Measurements from ENCODE around the gene ABCF3.

The ABCF3 gene

GRCh38 chr3:184188080-184188479 is 2.1 kb downstream of the ABCF3 start:
- DNase-seq, result no peak

- no peak for DNase-seq
These were observed 3.4 kb downstream of the ABCF3 start for GRCh38 chr3:184189421-184189820.

- DNase-seq, result no peak
These were observed 6.9 kb downstream of the ABCF3 start for GRCh38 chr3:184192889-184193288.

GRCh38 chr3:184193991-184194539 is 8.1 kb downstream of the ABCF3 start:
- no peak for DNase-seq

GRCh38 chr3:184196536-184196935 is 10.5 kb downstream of the ABCF3 start:
- peak; percentile 30 for DNase-seq

- DNase-seq, result no peak
These were observed 12.5 kb downstream of the ABCF3 start for GRCh38 chr3:184198509-184198908.

GRCh38 chr3:184200825-184201224 is 14.8 kb downstream of the ABCF3 start:
- no peak for DNase-seq

- DNase-seq, result no peak
These were observed 17.5 kb downstream of the ABCF3 start for GRCh38 chr3:184203526-184203925.

GRCh38 chr3:184209146-184209923 is 23.3 kb downstream of the ABCF3 start:
- no peak for DNase-seq

- no peak for DNase-seq
These were observed 25.3 kb downstream of the ABCF3 start for GRCh38 chr3:184211297-184211696.

GRCh38 chr3:184211718-184212117 is 25.7 kb downstream of the ABCF3 start:
- DNase-seq, result no peak

- peak; percentile 32 for DNase-seq
These were observed 32.8 kb downstream of the ABCF3 start for GRCh38 chr3:184218814-184219213.

GRCh38 chr3:184222521-184222920 is 36.5 kb downstream of the ABCF3 start:
- no peak for DNase-seq

- no peak for DNase-seq
These were observed 37.9 kb downstream of the ABCF3 start for GRCh38 chr3:184223946-184224345.

GRCh38 chr3:184227481-184227935 is 41.5 kb downstream of the ABCF3 start:
- peak; percentile 16 for DNase-seq

GRCh38 chr3:184228376-184229137 is 42.6 kb downstream of the ABCF3 start:
- DNase-seq, result no peak

GRCh38 chr3:184229394-184230080 is 43.5 kb downstream of the ABCF3 start, which contains the start of gene VWA5B2:
Gene VWA5B2, plus strand, starts transcription at chr3:184229585. Its CDS starts 944 bp downstream, at chr3:184230529.
- DNase-seq, result peak; percentile 33

- peak; percentile 6 for DNase-seq
These were observed 44.1 kb downstream of the ABCF3 start for GRCh38 chr3:184230081-184230602.

GRCh38 chr3:184230603-184231528 is 44.9 kb downstream of the ABCF3 start:
- DNase-seq, result no peak

GRCh38 chr3:184231671-184232070 is 45.7 kb downstream of the ABCF3 start:
- DNase-seq, result no peak

- DNase-seq, result no peak
These were observed 47.3 kb downstream of the ABCF3 start for GRCh38 chr3:184233127-184233843.
